HUES64 (cell line): ENCODE measurements around the gene SNN.

Source experiments
- H3K27ac ChIP-seq: 2 replicates; pipeline ENCODE4 v1.7.0; 2013; ENCODE audit warnings: low read depth, low read length, inconsistent platforms
- H3K27me3 ChIP-seq: 2 replicates; pipeline ENCODE4 v1.6.1; 2013; ENCODE audit warnings: mild to moderate bottlenecking, low read length; ENCODE audit not compliant: insufficient read depth
- H3K36me3 ChIP-seq: 2 replicates; pipeline ENCODE4 v1.6.1; 2013; ENCODE audit warnings: mild to moderate bottlenecking, low read length; ENCODE audit not compliant: insufficient read depth
- H3K4me1 ChIP-seq: 2 replicates; pipeline ENCODE4 v1.6.1; 2013; ENCODE audit warnings: mild to moderate bottlenecking, low read length, moderate library complexity; ENCODE audit not compliant: insufficient read depth
- H3K4me3 ChIP-seq: 2 replicates; pipeline ENCODE4 v1.5.1; 2013; ENCODE audit warnings: mild to moderate bottlenecking, low read length, moderate library complexity
- H3K9ac ChIP-seq: 2 replicates; pipeline ENCODE4 v1.6.1; 2013; ENCODE audit warnings: mild to moderate bottlenecking, low read depth, low read length
- H3K9me3 ChIP-seq: 2 replicates; pipeline ENCODE4 v1.6.1; 2013; ENCODE audit warnings: low read depth, low read length; ENCODE audit not compliant: insufficient read depth
- WGBS: fragments of 150-250, 120-280 bp; methylation state at CpG from one replicate; pipeline ENCODE4 v1.1.7; 2013; ENCODE audit warnings: missing lambda C conversion rate; 5-methylcytosine and 5-hydroxymethylcytosine counted together

The SNN gene

GRCh38 chr16:11715246-11715947 lies 47.1 kb downstream of the SNN start:
- H3K27me3 ChIP-seq = no peaks in the 10 kb centered on the region
- no peaks in the 10 kb centered on the region for H3K9me3 ChIP-seq
- H3K36me3 ChIP-seq = peaks cover 27% of the 10 kb centered on the region
- no peaks in the 10 kb centered on the region for H3K4me1 ChIP-seq
- no peak overlapping the region for H3K27ac ChIP-seq
- no peak overlapping the region for H3K9ac ChIP-seq
- H3K4me3 ChIP-seq = no peak overlapping the region
- 95% methylated on average over 8 of the region's 8 CpGs for WGBS

- H3K9ac ChIP-seq = no peak overlapping the region
- no peaks in the 10 kb centered on the region for H3K27me3 ChIP-seq
- H3K27ac ChIP-seq = no peak overlapping the region
- H3K9me3 ChIP-seq = no peaks in the 10 kb centered on the region
- no peaks in the 10 kb centered on the region for H3K4me1 ChIP-seq
- peaks cover 35% of the 10 kb centered on the region for H3K36me3 ChIP-seq
- no peak overlapping the region for H3K4me3 ChIP-seq
These were observed 48.1 kb downstream of the SNN start for GRCh38 chr16:11716336-11716735.

- Histone ChIP-seq H3K27ac (no peak overlapping the region), H3K27me3 (no peaks in the 10 kb centered on the region), H3K4me1 (no peaks in the 10 kb centered on the region), H3K4me3 (no peak overlapping the region), H3K36me3 (peaks cover 39% of the 10 kb centered on the region), H3K9ac (no peak overlapping the region), H3K9me3 (no peaks in the 10 kb centered on the region)
- whole genome bisulfite sequencing = 66% methylated on average over 5 of the region's 5 CpGs
These were observed 49.6 kb downstream of the SNN start for GRCh38 chr16:11717811-11718210.

- no peak overlapping the region for H3K27ac ChIP-seq
- H3K4me1 ChIP-seq = no peaks in the 10 kb centered on the region
- no peaks in the 10 kb centered on the region for H3K27me3 ChIP-seq
- no peak overlapping the region for H3K4me3 ChIP-seq
- H3K9me3 ChIP-seq = no peaks in the 10 kb centered on the region
- peaks cover 48% of the 10 kb centered on the region for H3K36me3 ChIP-seq
- no peak overlapping the region for H3K9ac ChIP-seq
These were observed 50.9 kb downstream of the SNN start for GRCh38 chr16:11719171-11719570.

- no peak overlapping the region for H3K9ac ChIP-seq
- no peaks in the 10 kb centered on the region for H3K4me1 ChIP-seq
- H3K36me3 ChIP-seq = peaks cover 52% of the 10 kb centered on the region
- 98% methylated on average over 4 of the region's 4 CpGs for WGBS
- no peak overlapping the region for H3K27ac ChIP-seq
- H3K4me3 ChIP-seq = no peak overlapping the region
- H3K9me3 ChIP-seq = no peaks in the 10 kb centered on the region
- H3K27me3 ChIP-seq = no peaks in the 10 kb centered on the region
These were observed 51.5 kb downstream of the SNN start for GRCh38 chr16:11719762-11720161.

DNA sequence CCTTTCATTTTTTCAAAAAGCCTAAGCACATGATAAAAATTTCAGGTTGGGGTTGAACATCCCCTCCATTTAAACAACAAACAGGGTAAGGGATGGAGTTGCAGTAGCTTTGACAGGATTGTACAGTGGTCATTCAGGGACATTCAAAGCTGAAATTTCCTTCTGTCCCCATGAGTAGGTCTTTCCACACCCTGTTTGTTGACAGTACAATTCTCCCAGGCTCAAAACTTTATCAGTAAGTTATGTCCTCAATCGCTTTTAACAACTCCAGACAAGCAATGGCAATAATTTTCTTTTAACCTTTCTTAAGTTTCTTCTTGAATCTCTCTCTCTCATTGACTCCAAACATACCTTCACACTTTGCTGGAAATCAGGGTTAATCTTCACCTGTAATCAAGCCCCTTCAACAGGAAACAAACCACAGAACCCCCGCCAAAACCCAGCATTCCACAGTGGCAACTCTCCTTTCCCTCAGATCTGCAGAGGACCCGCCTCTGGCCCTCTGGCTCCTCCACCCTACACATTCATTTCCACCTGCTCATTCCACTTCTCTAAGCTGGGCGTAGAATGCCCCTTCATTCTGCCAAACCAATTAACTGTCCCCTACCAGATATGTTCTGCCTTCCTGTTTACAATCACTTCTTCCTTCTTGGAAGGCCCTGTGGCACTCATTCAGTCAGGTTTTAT lies 53.7 kb downstream of the SNN start:
- no peaks in the 10 kb centered on the region for H3K9me3 ChIP-seq
- H3K9ac ChIP-seq = no peak overlapping the region
- WGBS = 90% methylated on average over 4 of the region's 4 CpGs
- H3K4me1 ChIP-seq = no peaks in the 10 kb centered on the region
- peaks cover 58% of the 10 kb centered on the region for H3K36me3 ChIP-seq
- no peak overlapping the region for H3K4me3 ChIP-seq
- no peak overlapping the region for H3K27ac ChIP-seq
- H3K27me3 ChIP-seq = no peaks in the 10 kb centered on the region

DNA sequence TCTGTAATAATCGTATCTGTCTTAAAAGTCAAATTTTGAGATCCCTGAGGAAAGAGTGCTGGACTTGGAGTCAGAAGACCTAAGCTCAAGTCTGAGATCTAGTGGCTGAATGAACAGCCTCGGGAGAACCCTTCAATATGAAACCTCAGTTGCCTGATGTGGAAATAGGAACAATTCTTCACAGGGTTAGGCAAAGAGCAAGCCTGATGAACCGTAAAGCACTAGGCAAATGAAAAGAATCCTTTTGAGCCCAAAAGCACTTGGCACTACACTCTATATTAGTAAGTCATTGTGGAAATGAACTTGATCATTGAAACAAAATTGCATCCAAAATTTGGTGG lies 54.2 kb downstream of the SNN start:
- Histone ChIP-seq H3K27me3 (no peaks in the 10 kb centered on the region), H3K27ac (no peak overlapping the region), H3K4me3 (no peak overlapping the region), H3K4me1 (no peaks in the 10 kb centered on the region), H3K9me3 (no peaks in the 10 kb centered on the region), H3K36me3 (peaks cover 58% of the 10 kb centered on the region), H3K9ac (no peak overlapping the region)
- 95% methylated on average over 3 of the region's 3 CpGs for WGBS

DNA sequence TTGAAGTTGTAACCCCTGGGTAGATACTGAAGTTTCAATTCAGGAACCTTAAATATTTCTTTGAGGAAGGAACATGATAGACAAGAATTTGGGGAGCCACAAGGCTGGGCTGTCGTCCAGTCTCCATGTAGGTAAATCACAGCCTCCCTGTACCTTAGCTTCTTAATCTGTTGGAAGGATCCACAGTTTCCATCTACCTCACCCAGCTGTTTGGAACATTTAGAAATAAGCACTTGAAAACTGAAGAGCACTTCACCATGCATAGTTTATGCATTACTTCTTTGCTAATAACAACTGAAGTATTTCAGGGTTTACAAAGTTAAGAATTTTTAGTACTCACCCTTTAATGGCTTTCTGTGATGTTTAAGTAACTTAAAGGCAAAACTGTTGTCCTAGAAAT lies 57.2 kb downstream of the SNN start:
- 88% methylated on average over 1 of the region's 1 CpG for WGBS
- Histone ChIP-seq H3K4me3 (no peak overlapping the region), H3K4me1 (no peaks in the 10 kb centered on the region), H3K27me3 (no peaks in the 10 kb centered on the region), H3K9ac (no peak overlapping the region), H3K9me3 (no peaks in the 10 kb centered on the region), H3K27ac (no peak overlapping the region), H3K36me3 (peaks cover 72% of the 10 kb centered on the region)

DNA sequence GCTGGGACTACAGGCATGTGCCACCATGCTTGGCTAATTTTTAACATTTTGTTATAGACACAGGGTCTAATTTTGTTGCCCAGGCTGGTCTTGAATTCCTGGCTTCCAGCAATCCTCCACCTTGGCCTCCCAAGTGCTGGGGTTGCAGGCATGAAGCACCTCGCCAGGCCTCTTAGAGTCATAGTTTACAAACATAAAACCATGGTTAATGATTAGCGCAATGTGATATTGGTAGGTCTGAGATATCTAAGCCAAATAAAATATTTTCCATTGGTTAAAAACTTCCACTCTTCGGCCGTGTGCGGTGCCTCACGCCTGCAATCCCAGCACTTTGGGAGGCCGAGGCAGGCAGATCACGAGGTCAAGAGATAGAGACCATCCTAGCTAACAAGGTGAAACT lies 57.8 kb downstream of the SNN start:
- Histone ChIP-seq H3K27ac (no peak overlapping the region), H3K4me1 (no peaks in the 10 kb centered on the region), H3K9ac (no peak overlapping the region), H3K27me3 (no peaks in the 10 kb centered on the region), H3K4me3 (no peak overlapping the region), H3K36me3 (peaks cover 71% of the 10 kb centered on the region), H3K9me3 (no peaks in the 10 kb centered on the region)
- WGBS = 99% methylated on average over 6 of the region's 8 CpGs

DNA sequence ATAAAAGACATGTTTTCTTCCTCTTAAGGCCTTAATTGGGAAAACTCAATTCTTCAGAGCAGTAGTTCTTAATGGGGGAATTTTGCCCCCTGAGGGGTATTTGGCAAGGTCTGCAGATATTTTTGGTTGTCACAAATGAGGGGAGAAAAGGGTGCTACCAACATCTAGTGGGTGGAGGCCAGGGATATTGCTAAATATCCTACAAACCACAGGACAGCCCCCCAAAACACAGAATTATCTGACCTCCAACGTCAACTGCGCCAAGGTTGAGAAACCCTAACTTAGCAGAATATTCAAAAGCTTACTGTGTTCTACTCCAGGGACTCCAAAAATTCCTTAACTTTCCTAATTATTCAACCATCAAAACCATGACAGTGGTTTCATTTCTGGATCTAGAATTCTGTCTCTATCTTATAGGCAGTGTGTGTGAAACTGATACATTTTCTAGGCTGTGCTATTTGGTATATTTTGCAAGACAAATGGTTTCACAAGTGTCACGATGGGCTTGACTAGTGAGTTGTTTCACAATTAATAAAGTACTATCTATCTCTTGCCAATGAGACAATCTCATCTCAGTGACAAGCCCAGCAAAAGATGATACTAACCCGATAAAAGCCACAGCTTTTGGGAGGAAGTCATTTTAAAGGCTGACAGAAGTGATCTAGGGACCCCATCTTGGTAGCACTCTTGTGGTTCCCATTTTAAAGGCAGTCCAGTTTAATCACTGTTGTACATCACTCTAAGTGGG lies 59.7 kb downstream of the SNN start:
- no peaks in the 10 kb centered on the region for H3K9me3 ChIP-seq
- H3K27me3 ChIP-seq = no peaks in the 10 kb centered on the region
- peaks cover 76% of the 10 kb centered on the region for H3K36me3 ChIP-seq
- no peaks in the 10 kb centered on the region for H3K4me1 ChIP-seq
- H3K27ac ChIP-seq = no peak overlapping the region
- H3K9ac ChIP-seq = no peak overlapping the region
- 93% methylated on average over 4 of the region's 4 CpGs for WGBS
- no peak overlapping the region for H3K4me3 ChIP-seq
